GM04503 (cell line): ENCODE data around the gene TUBB6.

ENCODE experiments used
- DNase-seq: peaks from one replicate; pipeline ENCODE4 v3.0.0-alpha.2; 2012; ENCODE audit warnings: low read depth

The TUBB6 gene

GRCh38 chr18:12338382-12338781, 30.3 kb downstream of the TUBB6 start:
- DNase-seq, result no peak

GRCh38 chr18:12340945-12341660, 33.1 kb downstream of the TUBB6 start:
- no peak for DNase-seq

GRCh38 chr18:12342661-12343060, 34.6 kb downstream of the TUBB6 start:
- no peak for DNase-seq

DNA sequence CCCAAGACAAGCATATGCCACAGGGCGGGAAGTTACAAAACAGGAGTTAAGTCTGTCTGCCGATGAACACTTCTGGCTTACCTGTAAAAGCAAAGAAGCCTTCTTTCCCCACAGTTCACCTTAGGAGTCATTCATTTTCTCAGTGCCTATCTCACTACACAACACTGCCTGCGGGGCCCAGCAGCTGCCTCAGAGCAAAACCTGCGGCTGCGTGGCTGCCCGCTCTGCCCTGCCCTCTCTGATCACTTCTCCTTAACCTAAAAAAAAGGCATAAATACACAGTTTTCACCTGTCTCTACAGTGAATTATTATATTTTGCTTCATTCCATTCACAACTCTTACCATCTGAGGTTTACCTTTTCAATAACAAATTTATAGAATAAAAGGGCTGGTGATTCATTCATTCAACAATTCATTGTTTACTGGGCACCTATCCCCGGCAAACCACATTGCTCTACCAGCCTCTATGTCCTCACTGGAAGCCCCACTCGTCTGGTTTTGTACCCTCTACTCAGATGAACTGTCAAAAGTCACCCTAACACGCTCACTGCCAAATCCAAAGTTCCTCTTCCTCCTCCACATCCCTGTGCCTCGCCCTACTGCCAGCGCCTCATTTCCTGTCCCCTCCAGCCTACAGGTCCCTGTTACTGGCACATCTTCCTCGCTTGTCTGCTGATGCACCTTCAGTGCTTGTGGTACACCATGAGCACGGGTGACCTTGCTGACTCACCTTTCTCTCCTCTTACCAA, 37.6 kb downstream of the TUBB6 start:
- no peak for DNase-seq

GRCh38 chr18:12346240-12346565, 38.2 kb downstream of the TUBB6 start:
- no peak for DNase-seq

GRCh38 chr18:12347895-12348294, 39.9 kb downstream of the TUBB6 start:
- DNase-seq, result no peak

- DNase-seq, result no peak
Measured at GRCh38 chr18:12352188-12352587, 44.1 kb downstream of the TUBB6 start.

GRCh38 chr18:12359515-12359927, 51.5 kb downstream of the TUBB6 start:
- no peak for DNase-seq

- DNase-seq, result no peak
Measured at GRCh38 chr18:12361770-12362378, 53.8 kb downstream of the TUBB6 start.

DNA sequence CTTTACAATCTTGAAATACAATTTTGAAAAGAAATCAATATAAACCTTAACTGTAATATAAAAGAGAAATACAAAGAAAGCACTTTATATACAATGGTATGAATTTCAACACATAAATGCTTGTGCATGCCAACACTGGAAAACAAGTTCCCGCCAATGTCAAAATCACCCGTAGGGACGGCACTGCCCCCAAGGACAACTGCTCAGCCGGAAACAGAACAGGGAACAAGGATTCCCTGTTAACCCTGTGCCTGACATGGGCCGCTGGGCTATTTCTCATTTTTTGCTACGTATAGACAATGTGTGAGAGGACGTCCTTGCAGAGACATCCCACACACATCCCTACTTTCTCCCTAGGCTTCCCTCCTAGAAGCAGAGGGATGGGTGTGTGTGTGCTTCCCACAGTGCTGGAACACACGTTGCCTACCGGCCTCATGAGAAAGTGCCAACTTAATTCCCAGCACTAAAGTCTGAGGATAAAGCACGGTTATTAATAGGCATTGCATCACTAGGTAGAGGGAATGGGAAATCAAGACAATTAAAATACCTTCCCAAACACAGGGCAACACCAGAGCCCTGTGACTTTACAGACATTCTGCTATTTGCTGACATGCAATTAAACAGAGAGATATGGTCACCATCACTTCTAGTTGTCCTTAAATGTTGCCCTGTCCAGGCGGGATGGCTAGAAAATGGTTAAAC, 54.6 kb downstream of the TUBB6 start:
- DNase-seq, result no peak

DNA sequence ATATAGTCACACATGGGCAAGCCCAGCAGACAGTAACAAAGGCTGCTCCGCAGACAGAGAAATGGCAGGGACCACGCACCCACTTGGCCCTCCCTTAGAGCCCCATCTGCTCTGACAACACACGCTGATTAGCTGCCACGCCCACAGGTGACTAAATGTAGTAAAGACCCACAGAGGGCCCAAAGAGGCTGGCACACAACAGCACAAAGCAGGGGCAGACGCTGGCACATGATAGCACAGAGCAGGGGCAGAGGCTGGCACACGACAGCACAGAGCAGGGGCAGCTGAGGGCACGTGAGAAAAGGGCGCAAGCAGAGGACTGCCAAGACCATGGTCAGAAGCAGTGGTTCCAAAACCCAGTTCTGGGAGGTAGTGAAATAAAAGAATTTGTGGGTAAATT, 58.3 kb downstream of the TUBB6 start:
- DNase-seq, result no peak

DNA sequence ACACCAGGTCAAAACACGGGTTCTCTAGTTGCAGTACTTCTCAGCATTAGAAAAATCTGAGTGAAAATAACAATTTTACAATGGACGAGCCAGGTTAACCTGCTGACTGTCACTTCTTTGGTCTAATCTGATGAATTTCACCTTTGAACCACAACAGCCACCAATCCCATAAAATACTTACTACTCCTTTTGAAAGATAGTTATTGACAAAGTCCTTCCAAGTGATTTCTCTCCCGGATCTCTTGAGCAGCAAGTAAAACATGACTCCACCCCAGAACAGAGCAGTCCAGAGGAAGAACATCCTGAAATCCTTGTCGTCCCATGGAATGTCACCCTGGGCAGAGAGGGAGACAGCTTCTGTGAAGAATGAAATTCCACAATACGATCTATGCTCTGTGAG, 58.7 kb downstream of the TUBB6 start:
- no peak for DNase-seq

GRCh38 chr18:12369211-12369610, 61.2 kb downstream of the TUBB6 start:
- DNase-seq, result no peak

GRCh38 chr18:12371590-12371989, 63.5 kb downstream of the TUBB6 start:
- DNase-seq, result no peak

GRCh38 chr18:12372406-12372805, 64.4 kb downstream of the TUBB6 start:
- DNase-seq, result no peak

GRCh38 chr18:12373116-12373770, 65.2 kb downstream of the TUBB6 start:
- no peak for DNase-seq

DNA sequence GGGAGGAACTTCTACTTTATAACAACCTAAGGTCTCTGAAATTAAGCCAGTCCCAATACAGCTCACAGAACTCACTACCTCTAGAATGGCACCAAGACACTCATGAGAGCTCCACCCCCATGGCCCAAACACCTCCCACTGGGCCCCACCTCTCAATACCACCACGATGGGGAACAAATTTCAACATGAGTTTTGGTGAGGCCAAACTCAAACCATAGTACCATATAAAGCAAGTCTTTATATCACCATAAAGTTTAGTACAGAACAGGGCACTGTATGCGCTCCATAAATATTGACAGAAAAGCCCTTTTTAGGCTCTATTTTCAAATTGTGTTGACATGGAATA, 65.7 kb downstream of the TUBB6 start:
- DNase-seq, result no peak

DNA sequence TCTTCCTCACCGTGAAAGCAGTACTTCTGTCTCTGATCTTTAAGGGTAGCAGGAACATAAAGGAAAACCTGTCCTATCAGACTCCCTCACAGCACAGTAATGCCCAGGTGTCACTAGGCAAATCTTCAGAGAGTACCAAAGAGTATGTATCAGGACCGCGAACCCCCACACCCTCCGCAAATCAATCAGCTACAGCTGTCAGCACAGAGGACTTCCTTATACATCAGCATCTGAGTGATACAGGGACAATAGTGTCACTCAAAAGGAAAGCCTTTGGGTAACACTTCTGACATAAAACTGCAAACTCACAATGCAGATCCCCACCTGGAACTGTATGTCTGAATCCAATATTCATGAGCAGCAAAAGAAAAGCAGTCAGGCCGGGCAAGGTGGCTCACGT, 66.4 kb downstream of the TUBB6 start:
- no peak for DNase-seq
